Effector memory CD4-positive, alpha-beta T cell (primary cell): ENCODE data around the gene ULK1.
A peak's percentile ranks its signal among the peaks of the same experiment; 100 is the strongest.
"Not testable (repeated sequence)": the region's sequence is repeated elsewhere in the genome, so short reads cannot be mapped to it uniquely, and the experiment has no call there.

Experiments used
- DNase-seq, 3 donors: peaks; one replicate each; pipeline ENCODE4 v3.0.0-alpha.2; 2020
- H3K27ac ChIP-seq: 2 replicates; pipeline ENCODE4 v1.7.0; 2013; ENCODE audit warnings: mild to moderate bottlenecking, low read length, moderate library complexity; ENCODE audit not compliant: insufficient read depth, poor library complexity, severe bottlenecking
- H3K27me3 ChIP-seq: replicated peaks from 2 replicates; pipeline ENCODE4 v1.7.0; 2013; ENCODE audit warnings: mild to moderate bottlenecking, low read length; ENCODE audit not compliant: insufficient read depth, control insufficient read depth, poor library complexity, severe bottlenecking
- H3K36me3 ChIP-seq: 2 replicates; pipeline ENCODE4 v1.7.0; 2013; ENCODE audit warnings: mild to moderate bottlenecking, low read length, moderate library complexity; ENCODE audit not compliant: control insufficient read depth, insufficient read depth
- H3K4me1 ChIP-seq: 2 replicates; pipeline ENCODE4 v1.7.0; 2013; ENCODE audit warnings: low read length, mild to moderate bottlenecking; ENCODE audit not compliant: control insufficient read depth, insufficient read depth, poor library complexity, severe bottlenecking
- H3K4me3 ChIP-seq: 2 replicates; pipeline ENCODE4 v1.7.0; 2013; ENCODE audit warnings: low read length, low read depth, mild to moderate bottlenecking; ENCODE audit not compliant: insufficient read depth, poor library complexity, severe bottlenecking
- H3K9me3 ChIP-seq: 2 replicates; pipeline ENCODE4 v1.7.0; 2013; ENCODE audit warnings: mild to moderate bottlenecking, low read length, moderate library complexity; ENCODE audit not compliant: control insufficient read depth

The ULK1 gene

DNA sequence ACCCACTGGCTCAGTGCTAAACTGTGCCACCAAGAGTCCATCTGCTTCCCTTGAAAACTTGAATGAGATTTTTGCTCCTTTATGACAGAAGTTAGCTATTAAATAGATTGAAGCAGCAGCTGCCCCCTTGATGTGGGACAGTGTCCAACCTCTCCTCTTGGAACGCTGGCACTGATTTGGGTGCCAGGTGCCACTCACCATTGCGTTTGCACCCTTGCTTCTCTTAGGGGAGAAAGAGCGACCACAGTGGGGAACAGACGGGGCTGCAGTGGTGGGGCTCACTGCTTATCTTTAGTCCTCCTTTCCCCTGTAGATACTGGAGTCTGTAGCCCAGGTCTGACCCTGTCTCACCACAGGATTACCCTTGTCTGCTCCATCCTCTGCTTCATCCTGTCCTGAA is 64.7 kb downstream of the ULK1 start:
- H3K4me1 ChIP-seq: peaks cover 10% of the 10 kb centered on the region
- H3K36me3 ChIP-seq: no peaks in the 10 kb centered on the region
- H3K9me3 ChIP-seq: no peaks in the 10 kb centered on the region
- H3K4me3 ChIP-seq: no peak overlapping the region
- no peak for DNase-seq
- no peaks in the 10 kb centered on the region for H3K27me3 ChIP-seq
- H3K27ac ChIP-seq: no peak overlapping the region

DNA sequence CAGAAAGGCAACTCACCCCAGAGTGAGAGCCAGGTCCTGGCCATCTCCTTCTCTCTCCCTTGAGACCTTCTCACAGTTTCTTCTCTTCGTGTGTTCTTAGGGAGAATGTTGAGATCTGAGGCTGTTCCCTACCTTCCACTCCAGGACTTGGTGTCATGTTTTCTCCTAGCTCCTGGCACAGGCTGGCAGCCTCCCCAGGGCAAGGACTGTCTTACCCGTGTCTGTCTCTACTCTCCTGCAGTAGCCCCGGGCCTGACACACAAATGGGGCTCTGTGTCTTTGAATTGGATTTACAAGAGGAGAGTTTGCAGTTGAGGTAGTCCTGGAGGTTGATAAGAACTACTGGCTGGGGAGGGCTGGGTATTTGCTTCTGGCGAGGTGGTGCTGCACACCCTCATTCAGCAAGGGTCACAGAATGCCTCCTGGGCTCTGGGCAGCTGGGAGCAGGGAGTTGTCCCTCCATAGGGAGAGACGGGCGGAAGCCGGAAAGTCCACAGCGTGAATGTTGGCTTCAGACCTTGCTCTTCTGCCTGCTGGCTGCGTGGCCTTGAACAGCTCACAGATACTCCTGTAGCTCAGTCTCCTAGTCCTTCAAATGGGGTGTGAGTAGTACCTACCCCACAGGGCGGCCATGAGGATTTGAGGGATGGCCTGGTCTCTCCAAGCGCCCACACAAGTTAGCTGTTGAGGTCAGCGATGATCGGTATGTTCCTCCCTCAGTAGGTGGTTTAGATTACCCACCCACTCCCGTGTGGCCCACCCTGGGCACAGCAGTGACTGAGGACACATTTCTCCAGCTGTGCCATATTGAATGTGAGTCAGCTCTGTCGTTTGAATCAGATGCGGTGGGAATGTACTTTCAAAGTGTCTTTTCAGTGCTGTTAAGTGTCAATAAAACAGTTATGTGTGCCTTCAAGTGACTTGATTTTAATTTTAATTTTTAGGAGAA is 65.5 kb downstream of the ULK1 start:
- Histone ChIP-seq H3K4me3 (no peak overlapping the region), H3K27ac (no peak overlapping the region), H3K9me3 (no peaks in the 10 kb centered on the region), H3K4me1 (peaks cover 10% of the 10 kb centered on the region), H3K27me3 (no peaks in the 10 kb centered on the region), H3K36me3 (no peaks in the 10 kb centered on the region)
- no peak for DNase-seq

DNA sequence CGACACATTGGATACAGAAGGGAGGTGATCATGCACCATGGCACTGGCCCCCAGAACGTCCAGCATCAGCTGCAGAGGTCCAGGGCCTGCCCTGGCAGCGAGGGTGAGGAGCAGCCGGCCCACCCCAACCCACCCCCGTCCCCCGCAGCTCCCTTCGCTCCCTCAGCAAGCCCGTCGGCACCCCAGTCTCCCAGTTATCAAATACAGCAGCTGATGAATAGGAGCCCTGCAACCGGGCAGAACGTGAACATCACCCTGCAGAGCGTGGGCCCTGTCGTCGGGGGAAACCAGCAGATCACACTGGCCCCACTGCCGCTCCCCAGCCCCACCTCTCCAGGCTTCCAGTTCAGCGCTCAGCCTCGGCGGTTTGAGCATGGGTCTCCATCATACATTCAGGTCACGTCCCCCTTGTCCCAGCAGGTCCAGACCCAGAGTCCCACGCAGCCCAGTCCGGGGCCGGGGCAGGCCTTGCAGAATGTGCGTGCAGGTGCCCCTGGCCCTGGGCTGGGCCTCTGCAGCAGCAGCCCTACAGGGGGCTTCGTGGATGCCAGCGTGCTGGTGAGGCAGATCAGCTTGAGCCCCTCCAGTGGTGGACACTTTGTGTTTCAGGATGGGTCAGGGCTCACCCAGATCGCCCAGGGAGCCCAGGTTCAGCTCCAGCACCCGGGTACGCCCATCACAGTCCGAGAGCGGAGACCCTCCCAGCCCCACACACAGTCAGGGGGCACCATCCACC is 66.3 kb downstream of the ULK1 start:
- not testable (repeated sequence) for H3K4me3 ChIP-seq, H3K9me3 ChIP-seq, H3K27ac ChIP-seq, DNase-seq, H3K27me3 ChIP-seq, H3K36me3 ChIP-seq
- peaks cover 10% of the 10 kb centered on the region for H3K4me1 ChIP-seq

DNA sequence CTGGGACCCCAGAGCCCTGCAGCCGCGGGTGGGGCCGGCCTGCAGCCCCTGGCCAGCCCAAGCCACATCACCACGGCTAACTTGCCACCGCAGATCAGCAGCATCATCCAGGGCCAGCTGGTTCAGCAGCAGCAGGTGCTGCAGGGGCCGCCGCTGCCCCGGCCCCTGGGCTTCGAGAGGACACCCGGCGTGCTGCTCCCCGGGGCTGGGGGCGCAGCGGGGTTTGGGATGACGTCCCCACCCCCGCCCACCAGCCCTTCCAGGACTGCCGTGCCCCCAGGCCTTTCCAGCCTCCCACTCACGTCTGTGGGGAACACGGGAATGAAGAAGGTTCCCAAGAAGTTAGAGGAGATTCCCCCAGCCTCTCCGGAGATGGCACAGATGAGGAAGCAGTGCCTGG is 66.9 kb downstream of the ULK1 start:
- H3K36me3 ChIP-seq, H3K27ac ChIP-seq, H3K9me3 ChIP-seq, H3K27me3 ChIP-seq, H3K4me3 ChIP-seq, H3K4me1 ChIP-seq, DNase-seq: not testable (repeated sequence)

DNA sequence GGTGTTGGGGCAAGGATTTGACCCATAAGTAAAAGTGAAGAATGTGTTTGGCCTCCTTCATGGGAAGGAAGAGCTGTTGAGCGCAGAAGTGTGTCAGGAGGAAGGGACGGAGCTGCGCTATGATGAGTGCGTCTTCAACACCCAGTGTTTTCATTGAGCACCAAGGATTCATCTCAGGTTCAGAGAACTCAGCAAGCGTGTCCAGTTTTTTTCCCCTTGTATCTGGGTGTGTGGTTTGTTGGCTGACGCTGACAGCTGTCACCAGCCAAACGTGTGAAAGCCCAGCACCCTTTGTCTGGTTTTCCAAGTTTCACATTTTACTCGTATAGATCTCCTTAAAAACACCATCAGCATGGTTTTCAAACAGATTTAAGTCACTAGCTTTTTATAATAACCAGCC is 67.6 kb downstream of the ULK1 start:
- H3K4me3 ChIP-seq: no peak overlapping the region
- no peaks in the 10 kb centered on the region for H3K27me3 ChIP-seq
- no peak for DNase-seq
- H3K4me1 ChIP-seq: peaks cover 7% of the 10 kb centered on the region
- no peaks in the 10 kb centered on the region for H3K9me3 ChIP-seq
- H3K36me3 ChIP-seq: no peaks in the 10 kb centered on the region
- no peak overlapping the region for H3K27ac ChIP-seq

DNA sequence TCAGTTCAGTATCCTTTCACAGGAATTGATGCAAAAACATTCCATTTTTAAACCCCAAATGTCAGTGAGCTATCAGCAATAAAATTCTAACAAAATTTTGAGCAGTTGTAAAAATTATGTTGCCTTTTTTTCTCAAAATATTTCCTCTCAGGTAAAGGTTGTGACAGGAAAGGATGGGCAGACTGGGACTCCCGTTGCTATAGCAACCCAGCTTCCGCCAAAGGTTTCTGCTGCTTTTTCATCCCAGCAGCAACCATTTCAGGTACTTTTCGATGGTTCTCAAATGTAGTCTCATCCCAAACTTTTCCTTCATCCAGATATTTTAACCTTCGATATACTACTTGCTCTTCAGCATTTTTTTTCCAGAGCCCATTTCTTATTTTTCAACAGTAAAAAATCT is 69.0 kb downstream of the ULK1 start:
- no peaks in the 10 kb centered on the region for H3K27me3 ChIP-seq
- no peaks in the 10 kb centered on the region for H3K36me3 ChIP-seq
- no peak for DNase-seq
- no peaks in the 10 kb centered on the region for H3K9me3 ChIP-seq
- H3K27ac ChIP-seq: peak overlapping the region; percentile 20
- no peak overlapping the region for H3K4me3 ChIP-seq
- peaks cover 7% of the 10 kb centered on the region for H3K4me1 ChIP-seq

DNA sequence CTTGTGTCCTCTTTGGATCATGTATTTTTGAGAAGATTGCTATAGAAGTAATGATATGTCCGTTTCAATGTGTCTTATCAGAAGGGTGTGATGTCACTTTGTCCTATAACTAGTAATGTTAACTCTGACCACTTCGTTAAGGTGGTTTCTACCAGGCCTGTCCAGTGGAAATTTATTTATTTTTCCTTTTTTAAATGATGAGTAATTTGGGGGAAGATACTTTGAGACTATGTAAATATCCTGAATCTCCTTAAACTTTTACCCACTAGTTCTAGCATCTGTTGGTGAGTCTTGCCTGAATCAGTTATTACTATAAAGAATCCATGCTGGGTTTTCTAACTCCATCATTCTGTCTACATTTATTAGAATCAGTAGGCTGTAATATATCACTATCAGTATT is 70.7 kb downstream of the ULK1 start:
- H3K4me3 ChIP-seq: no peak overlapping the region

DNA sequence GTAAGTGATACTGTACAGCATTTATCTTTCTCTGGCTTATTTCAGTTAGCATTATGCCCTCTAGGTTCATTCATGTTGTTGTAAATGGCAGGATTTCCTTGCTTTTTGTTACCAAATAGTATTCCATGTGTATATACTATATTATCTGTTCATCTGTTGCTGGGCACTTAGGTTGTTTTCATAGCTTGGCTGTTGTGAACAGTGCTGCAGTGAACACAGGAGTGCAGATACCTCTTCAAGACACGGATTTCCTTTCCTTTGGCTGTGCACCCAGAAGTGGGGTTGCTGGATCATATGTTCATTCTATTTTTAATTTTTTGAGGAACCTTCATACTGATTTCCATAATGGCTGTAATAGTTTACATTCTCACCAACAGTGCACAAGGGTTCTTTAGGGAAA is 76.8 kb downstream of the ULK1 start:
- no peaks in the 10 kb centered on the region for H3K27me3 ChIP-seq
- H3K4me1 ChIP-seq: no peaks in the 10 kb centered on the region
- peaks cover 3% of the 10 kb centered on the region for H3K36me3 ChIP-seq
- no peak overlapping the region for H3K27ac ChIP-seq
- DNase-seq: no peak
- no peak overlapping the region for H3K4me3 ChIP-seq
- no peaks in the 10 kb centered on the region for H3K9me3 ChIP-seq

More for the DNA sequence above, 70.7 kb downstream of the ULK1 start:
- Histone ChIP-seq H3K36me3 (no peaks in the 10 kb centered on the region), H3K9me3 (no peaks in the 10 kb centered on the region), H3K27ac (no peak overlapping the region), H3K27me3 (no peaks in the 10 kb centered on the region), H3K4me1 (peaks cover 7% of the 10 kb centered on the region)
- no peak for DNase-seq
